Ishikawa (cell line): ENCODE data around the gene DGKI.

Experiments used
- CEBPB ChIP-seq: IDR thresholded peaks from 2 replicates; pipeline ENCODE4 v1.6.1; 2012
- EGR1 ChIP-seq: IDR thresholded peaks from 2 replicates; pipeline ENCODE4 v1.6.1; 2012
- FOXM1 ChIP-seq: IDR thresholded peaks from 2 replicates; pipeline ENCODE4 v1.6.1; 2012; ENCODE audit warnings: low read depth, borderline replicate concordance
- MAX ChIP-seq: IDR thresholded peaks from 2 replicates; pipeline ENCODE4 v1.6.1; 2012
- RAD21 ChIP-seq: IDR thresholded peaks from 2 replicates; pipeline ENCODE4 v1.6.1; 2012; ENCODE audit warnings: low read depth
- ZBTB7A ChIP-seq: IDR thresholded peaks from 2 replicates; pipeline ENCODE4 v1.6.1; 2012; ENCODE audit warnings: low read depth
- TF ChIP-seq, protein P1 (sequence below): IDR thresholded peaks from 2 replicates; pipeline ENCODE4 v1.6.1; 2012; ENCODE audit warnings: low read depth, mild to moderate bottlenecking

DNA sequence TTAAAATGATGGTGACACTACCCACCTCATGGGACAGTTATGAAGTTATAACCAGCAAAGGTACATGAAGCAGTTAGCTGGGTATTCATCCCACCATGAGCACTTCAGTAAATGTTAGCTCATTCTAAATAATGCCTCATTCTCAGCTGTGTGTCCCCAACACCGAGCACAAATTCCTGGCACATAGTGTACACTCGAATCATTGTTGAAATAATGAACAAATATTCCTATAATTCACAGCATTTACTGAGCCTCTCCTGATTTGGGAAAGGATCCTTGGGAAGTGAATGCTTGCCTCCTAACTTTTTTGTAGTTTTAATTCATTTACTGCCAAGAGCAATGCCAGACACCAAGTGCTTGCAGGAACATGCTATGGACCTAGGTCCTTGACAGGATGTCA lies 235.2 kb downstream of the DGKI start:
- TF ChIP-seq EGR1 (no peak), ZBTB7A (no peak), FOXM1 (no peak), MAX (no peak), RAD21 (no peak), CEBPB (no peak)
- TF ChIP-seq, protein P1, sequence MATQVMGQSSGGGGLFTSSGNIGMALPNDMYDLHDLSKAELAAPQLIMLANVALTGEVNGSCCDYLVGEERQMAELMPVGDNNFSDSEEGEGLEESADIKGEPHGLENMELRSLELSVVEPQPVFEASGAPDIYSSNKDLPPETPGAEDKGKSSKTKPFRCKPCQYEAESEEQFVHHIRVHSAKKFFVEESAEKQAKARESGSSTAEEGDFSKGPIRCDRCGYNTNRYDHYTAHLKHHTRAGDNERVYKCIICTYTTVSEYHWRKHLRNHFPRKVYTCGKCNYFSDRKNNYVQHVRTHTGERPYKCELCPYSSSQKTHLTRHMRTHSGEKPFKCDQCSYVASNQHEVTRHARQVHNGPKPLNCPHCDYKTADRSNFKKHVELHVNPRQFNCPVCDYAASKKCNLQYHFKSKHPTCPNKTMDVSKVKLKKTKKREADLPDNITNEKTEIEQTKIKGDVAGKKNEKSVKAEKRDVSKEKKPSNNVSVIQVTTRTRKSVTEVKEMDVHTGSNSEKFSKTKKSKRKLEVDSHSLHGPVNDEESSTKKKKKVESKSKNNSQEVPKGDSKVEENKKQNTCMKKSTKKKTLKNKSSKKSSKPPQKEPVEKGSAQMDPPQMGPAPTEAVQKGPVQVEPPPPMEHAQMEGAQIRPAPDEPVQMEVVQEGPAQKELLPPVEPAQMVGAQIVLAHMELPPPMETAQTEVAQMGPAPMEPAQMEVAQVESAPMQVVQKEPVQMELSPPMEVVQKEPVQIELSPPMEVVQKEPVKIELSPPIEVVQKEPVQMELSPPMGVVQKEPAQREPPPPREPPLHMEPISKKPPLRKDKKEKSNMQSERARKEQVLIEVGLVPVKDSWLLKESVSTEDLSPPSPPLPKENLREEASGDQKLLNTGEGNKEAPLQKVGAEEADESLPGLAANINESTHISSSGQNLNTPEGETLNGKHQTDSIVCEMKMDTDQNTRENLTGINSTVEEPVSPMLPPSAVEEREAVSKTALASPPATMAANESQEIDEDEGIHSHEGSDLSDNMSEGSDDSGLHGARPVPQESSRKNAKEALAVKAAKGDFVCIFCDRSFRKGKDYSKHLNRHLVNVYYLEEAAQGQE: no peak
